22Rv1 (cell line): ENCODE results near the gene FHIT.

ENCODE experiments used
- H3K27ac ChIP-seq: fragments of 450-650 bp; 2 replicates; pipeline ENCODE4 v1.5.1; 2017
- ZFX ChIP-seq: fragments of 450-650 bp; IDR thresholded peaks from 2 replicates; pipeline ENCODE4 v1.6.1; 2017; ENCODE audit warnings: antibody characterized with exemption, borderline replicate concordance
- TF ChIP-seq, protein P1 (sequence below): fragments of 450-650 bp; IDR thresholded peaks from 2 replicates; pipeline ENCODE4 v1.5.1; 2017; ENCODE audit warnings: mild to moderate bottlenecking

The FHIT gene

GRCh38 chr3:60383345-60383744 is 867.9 kb downstream of the FHIT start:
- no peak overlapping the region for H3K27ac ChIP-seq
- no peak for TF ChIP-seq ZFX
- TF ChIP-seq, protein P1, sequence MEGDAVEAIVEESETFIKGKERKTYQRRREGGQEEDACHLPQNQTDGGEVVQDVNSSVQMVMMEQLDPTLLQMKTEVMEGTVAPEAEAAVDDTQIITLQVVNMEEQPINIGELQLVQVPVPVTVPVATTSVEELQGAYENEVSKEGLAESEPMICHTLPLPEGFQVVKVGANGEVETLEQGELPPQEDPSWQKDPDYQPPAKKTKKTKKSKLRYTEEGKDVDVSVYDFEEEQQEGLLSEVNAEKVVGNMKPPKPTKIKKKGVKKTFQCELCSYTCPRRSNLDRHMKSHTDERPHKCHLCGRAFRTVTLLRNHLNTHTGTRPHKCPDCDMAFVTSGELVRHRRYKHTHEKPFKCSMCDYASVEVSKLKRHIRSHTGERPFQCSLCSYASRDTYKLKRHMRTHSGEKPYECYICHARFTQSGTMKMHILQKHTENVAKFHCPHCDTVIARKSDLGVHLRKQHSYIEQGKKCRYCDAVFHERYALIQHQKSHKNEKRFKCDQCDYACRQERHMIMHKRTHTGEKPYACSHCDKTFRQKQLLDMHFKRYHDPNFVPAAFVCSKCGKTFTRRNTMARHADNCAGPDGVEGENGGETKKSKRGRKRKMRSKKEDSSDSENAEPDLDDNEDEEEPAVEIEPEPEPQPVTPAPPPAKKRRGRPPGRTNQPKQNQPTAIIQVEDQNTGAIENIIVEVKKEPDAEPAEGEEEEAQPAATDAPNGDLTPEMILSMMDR, result no peak

DNA sequence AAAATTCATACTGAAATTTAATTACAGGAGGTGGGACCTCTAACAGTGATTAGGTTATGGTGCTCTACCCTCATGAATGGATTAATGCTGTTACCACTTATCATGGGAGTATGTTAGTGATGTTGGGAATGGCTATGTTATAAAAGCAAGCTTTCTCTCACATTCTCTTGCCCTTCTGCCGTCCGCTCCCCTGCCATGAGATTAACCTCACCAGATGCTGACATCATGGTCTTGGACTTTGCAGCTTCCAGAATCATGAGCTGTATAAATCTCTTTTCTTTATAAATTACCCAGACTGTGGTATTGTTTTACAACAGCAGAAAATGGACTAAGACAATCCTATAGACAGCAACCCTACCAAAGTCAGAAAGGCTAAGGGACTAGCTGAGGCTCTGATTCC is 884.8 kb downstream of the FHIT start:
- TF ChIP-seq, protein P1, result no peak
- no peak for TF ChIP-seq ZFX
- no peak overlapping the region for H3K27ac ChIP-seq

GRCh38 chr3:60365360-60365759 is 885.9 kb downstream of the FHIT start:
- H3K27ac ChIP-seq, result no peak overlapping the region
- TF ChIP-seq, protein P1, result no peak
- no peak for TF ChIP-seq ZFX

DNA sequence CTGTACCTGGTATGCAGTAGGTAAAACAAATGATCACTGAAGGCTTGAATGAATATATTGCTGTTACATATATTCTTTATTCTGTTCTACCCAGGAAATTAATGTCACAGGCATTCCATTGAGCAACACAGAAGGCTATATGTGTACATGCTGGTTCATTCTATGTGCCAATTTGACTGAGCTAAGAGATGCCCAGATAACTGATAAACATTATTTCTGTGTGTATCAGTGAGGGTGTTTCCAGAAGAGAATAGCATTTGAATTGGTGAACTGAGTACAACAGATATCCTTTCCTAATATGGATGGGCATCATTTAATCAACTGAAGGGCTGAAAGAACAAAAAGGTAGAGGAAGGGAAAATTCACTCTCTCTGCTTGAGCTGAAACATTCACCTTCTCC is 886.8 kb downstream of the FHIT start:
- TF ChIP-seq, protein P1, result no peak
- TF ChIP-seq ZFX, result no peak
- no peak overlapping the region for H3K27ac ChIP-seq

GRCh38 chr3:60363817-60364216 is 887.4 kb downstream of the FHIT start:
- TF ChIP-seq, protein P1, result no peak
- TF ChIP-seq ZFX, result no peak
- H3K27ac ChIP-seq, result no peak overlapping the region

DNA sequence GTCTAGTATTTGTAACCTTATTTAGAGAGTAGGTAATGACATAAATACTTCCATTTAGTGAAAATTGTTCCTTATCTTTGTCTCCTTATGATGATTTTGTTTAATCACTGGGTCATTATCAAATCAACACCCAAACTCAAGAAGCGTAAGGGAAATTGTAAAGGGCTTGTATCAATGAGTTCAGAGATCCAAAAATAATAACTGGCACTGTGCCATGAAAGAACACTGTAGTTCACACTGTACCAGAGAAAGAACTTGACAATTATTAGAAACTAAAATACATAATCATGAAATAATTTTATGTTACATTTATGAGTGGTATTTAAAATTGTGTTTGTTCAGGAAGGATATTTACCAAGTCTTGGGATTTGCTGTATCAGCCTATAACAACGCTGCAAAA is 895.4 kb downstream of the FHIT start:
- H3K27ac ChIP-seq, result no peak overlapping the region
- no peak for TF ChIP-seq ZFX
- TF ChIP-seq, protein P1, result no peak

- TF ChIP-seq, protein P1, result no peak
- no peak for TF ChIP-seq ZFX
- no peak overlapping the region for H3K27ac ChIP-seq
Observed at GRCh38 chr3:60351481-60351880, 899.8 kb downstream of the FHIT start.
